HCT116 (cell line): Measurements from ENCODE around the gene RPGRIP1.

ENCODE experiments used
- FOSL1 ChIP-seq: IDR thresholded peaks from 2 replicates; pipeline ENCODE4 v1.6.1; 2012; ENCODE audit warnings: low read depth
- POLR2A ChIP-seq: IDR thresholded peaks from 2 replicates; pipeline ENCODE4 v1.7.0; 2011; ENCODE audit warnings: borderline replicate concordance; ENCODE audit not compliant: insufficient read depth, insufficient read length; ENCODE audit errors: extremely low read depth
- POLR2AphosphoS5 ChIP-seq: IDR thresholded peaks from 2 replicates; pipeline ENCODE4 v1.6.1; 2011; ENCODE audit warnings: mild to moderate bottlenecking, low read depth, low read length, moderate library complexity
- SP1 ChIP-seq: IDR thresholded peaks from 2 replicates; pipeline ENCODE4 v1.6.1; 2012; ENCODE audit warnings: low read depth
- SRF ChIP-seq: IDR thresholded peaks from 2 replicates; pipeline ENCODE4 v1.6.1; 2012; ENCODE audit warnings: low read depth
- TCF7L2 ChIP-seq: IDR thresholded peaks from 2 replicates; pipeline ENCODE4 v1.7.0; 2011; ENCODE audit warnings: borderline replicate concordance, inconsistent platforms; ENCODE audit not compliant: insufficient read depth, insufficient read length; ENCODE audit errors: extremely low read depth
- YY1 ChIP-seq: IDR thresholded peaks from 2 replicates; pipeline ENCODE4 v1.6.1; 2011; ENCODE audit warnings: low read length, low read depth, moderate library complexity, mild to moderate bottlenecking; ENCODE audit not compliant: insufficient replicate concordance; ENCODE audit errors: extremely low read depth
- ZFX ChIP-seq: fragments of 450-650 bp; IDR thresholded peaks from 2 replicates; pipeline ENCODE4 v1.6.1; 2017
- TF ChIP-seq, protein P1 (sequence below), 3 experiments: fragments of 200-600 bp in 1 of 3; sonication (generic) in 1 of 3; IDR thresholded peaks in 2 of 3; conservative IDR thresholded peaks in 1 of 3; 2 replicates each; pipeline ENCODE4 v1.5.1; 2012 to 2017; ENCODE audit warnings: low read depth in 2 of 3, low read length in 2 of 3, antibody characterized with exemption in 1 of 3, borderline replicate concordance in 1 of 3, control low read depth in 1 of 3, mild to moderate bottlenecking in 1 of 3, mixed read lengths in 1 of 3, mixed run types in 1 of 3, moderate library complexity in 1 of 3; ENCODE audit not compliant: insufficient read depth in 1 of 3
- TF ChIP-seq, protein P2 (sequence below): IDR thresholded peaks from 2 replicates; pipeline ENCODE4 v1.6.1; 2012; ENCODE audit warnings: low read depth

DNA sequence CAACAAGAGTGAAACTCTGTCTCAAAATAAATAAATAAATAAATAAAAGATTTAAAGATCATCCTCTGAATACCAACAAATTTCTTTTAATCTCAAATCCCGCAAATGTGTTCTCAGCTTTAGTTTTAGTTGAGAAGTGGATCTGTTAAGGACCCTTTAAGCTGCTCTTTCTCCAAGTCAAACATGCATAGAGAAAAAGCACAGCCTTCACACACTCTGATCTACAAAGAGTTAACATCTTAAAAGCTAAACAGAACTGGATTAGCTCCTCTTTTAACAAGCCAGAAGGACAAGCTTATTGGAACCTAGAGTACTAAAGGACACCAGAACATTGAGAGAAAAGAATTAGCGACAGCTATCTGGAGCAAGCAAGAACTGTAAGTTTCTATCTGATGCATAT is at the start of gene RPGRIP1:
- TF ChIP-seq SP1: no peak
- TF ChIP-seq, protein P1, sequence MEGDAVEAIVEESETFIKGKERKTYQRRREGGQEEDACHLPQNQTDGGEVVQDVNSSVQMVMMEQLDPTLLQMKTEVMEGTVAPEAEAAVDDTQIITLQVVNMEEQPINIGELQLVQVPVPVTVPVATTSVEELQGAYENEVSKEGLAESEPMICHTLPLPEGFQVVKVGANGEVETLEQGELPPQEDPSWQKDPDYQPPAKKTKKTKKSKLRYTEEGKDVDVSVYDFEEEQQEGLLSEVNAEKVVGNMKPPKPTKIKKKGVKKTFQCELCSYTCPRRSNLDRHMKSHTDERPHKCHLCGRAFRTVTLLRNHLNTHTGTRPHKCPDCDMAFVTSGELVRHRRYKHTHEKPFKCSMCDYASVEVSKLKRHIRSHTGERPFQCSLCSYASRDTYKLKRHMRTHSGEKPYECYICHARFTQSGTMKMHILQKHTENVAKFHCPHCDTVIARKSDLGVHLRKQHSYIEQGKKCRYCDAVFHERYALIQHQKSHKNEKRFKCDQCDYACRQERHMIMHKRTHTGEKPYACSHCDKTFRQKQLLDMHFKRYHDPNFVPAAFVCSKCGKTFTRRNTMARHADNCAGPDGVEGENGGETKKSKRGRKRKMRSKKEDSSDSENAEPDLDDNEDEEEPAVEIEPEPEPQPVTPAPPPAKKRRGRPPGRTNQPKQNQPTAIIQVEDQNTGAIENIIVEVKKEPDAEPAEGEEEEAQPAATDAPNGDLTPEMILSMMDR (IDR thresholded peaks at IDR 0.05 in 2 of 3, conservative IDR thresholded peaks at IDR 0.05 in 1 of 3; ENCODE audit: borderline replicate concordance in 1 of 3, insufficient read depth in 1 of 3, low read depth in 2 of 3, low read length in 2 of 3): no peak
- TF ChIP-seq TCF7L2: no peak
- TF ChIP-seq, protein P2, sequence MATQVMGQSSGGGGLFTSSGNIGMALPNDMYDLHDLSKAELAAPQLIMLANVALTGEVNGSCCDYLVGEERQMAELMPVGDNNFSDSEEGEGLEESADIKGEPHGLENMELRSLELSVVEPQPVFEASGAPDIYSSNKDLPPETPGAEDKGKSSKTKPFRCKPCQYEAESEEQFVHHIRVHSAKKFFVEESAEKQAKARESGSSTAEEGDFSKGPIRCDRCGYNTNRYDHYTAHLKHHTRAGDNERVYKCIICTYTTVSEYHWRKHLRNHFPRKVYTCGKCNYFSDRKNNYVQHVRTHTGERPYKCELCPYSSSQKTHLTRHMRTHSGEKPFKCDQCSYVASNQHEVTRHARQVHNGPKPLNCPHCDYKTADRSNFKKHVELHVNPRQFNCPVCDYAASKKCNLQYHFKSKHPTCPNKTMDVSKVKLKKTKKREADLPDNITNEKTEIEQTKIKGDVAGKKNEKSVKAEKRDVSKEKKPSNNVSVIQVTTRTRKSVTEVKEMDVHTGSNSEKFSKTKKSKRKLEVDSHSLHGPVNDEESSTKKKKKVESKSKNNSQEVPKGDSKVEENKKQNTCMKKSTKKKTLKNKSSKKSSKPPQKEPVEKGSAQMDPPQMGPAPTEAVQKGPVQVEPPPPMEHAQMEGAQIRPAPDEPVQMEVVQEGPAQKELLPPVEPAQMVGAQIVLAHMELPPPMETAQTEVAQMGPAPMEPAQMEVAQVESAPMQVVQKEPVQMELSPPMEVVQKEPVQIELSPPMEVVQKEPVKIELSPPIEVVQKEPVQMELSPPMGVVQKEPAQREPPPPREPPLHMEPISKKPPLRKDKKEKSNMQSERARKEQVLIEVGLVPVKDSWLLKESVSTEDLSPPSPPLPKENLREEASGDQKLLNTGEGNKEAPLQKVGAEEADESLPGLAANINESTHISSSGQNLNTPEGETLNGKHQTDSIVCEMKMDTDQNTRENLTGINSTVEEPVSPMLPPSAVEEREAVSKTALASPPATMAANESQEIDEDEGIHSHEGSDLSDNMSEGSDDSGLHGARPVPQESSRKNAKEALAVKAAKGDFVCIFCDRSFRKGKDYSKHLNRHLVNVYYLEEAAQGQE: no peak
- TF ChIP-seq FOSL1: no peak
- no peak for TF ChIP-seq SRF
- TF ChIP-seq POLR2AphosphoS5: no peak
- TF ChIP-seq POLR2A: no peak
- no peak for TF ChIP-seq YY1
- no peak for TF ChIP-seq ZFX
